ENCODE data around the gene TMEM181. TPM values are rescaled to one million over a fixed set of nuclear protein-coding genes. Genes with fewer than 3 reads are reported as not detected.
A peak's percentile ranks its signal among the peaks of the same experiment; 100 is the strongest.
"Not testable (repeated sequence)": the region's sequence is repeated elsewhere in the genome, so short reads cannot be mapped to it uniquely, and the experiment has no call there.

TMEM181 gene
- total RNA-seq, 1 experiment from 2014 or later: 12.5 TPM

GRCh38 chr6:158626360-158627167 is 66.7 kb downstream of the TMEM181 start:
- in situ Hi-C loops (cut with HindIII; ENCODE audit: low pct_unique_long_range_greater_than_20kb, low sequenced_read_pairs): no loop called here

GRCh38 chr6:158627168-158627939 is 67.5 kb downstream of the TMEM181 start:
- in situ Hi-C loops (cut with HindIII; ENCODE audit: low pct_unique_long_range_greater_than_20kb, low sequenced_read_pairs): no loop called here
- DNase-seq (ENCODE audit: low read depth): no peak

More at GRCh38 chr6:158626360-158627167, 66.7 kb downstream of the TMEM181 start:
- no peak for DNase-seq (ENCODE audit: low read depth)

GRCh38 chr6:158627940-158628211 is 68.0 kb downstream of the TMEM181 start:
- in situ Hi-C loops (cut with HindIII; ENCODE audit: low pct_unique_long_range_greater_than_20kb, low sequenced_read_pairs): no loop called here

GRCh38 chr6:158628542-158628941 is 68.7 kb downstream of the TMEM181 start:
- no peak for DNase-seq (ENCODE audit: low read depth)
- in situ Hi-C loops (cut with HindIII; ENCODE audit: low pct_unique_long_range_greater_than_20kb, low sequenced_read_pairs): no loop called here

More at GRCh38 chr6:158627940-158628211, 68.0 kb downstream of the TMEM181 start:
- DNase-seq (ENCODE audit: low read depth): no peak

GRCh38 chr6:158629367-158630221 is 69.7 kb downstream of the TMEM181 start:
- peak; percentile 6 for DNase-seq (ENCODE audit: low read depth)
- in situ Hi-C loops (cut with HindIII; ENCODE audit: low pct_unique_long_range_greater_than_20kb, low sequenced_read_pairs): no loop called here

- no peak for DNase-seq (ENCODE audit: low read depth)
- in situ Hi-C loops (cut with HindIII; ENCODE audit: low pct_unique_long_range_greater_than_20kb, low sequenced_read_pairs): no loop called here
These were observed 71.2 kb downstream of the TMEM181 start for GRCh38 chr6:158630938-158631616.

GRCh38 chr6:158631678-158632537 is 72.0 kb downstream of the TMEM181 start:
- in situ Hi-C loops (cut with HindIII; ENCODE audit: low pct_unique_long_range_greater_than_20kb, low sequenced_read_pairs): no loop called here
- peak; percentile 80 for DNase-seq (ENCODE audit: low read depth)

- DNase-seq (ENCODE audit: low read depth); in situ Hi-C loops (cut with HindIII; ENCODE audit: low pct_unique_long_range_greater_than_20kb, low sequenced_read_pairs): not testable (repeated sequence)
These were observed 72.7 kb downstream of the TMEM181 start for GRCh38 chr6:158632538-158633119.

GRCh38 chr6:158633127-158633526 is 73.2 kb downstream of the TMEM181 start:
- in situ Hi-C loops (cut with HindIII; ENCODE audit: low pct_unique_long_range_greater_than_20kb, low sequenced_read_pairs): no loop called here
- DNase-seq (ENCODE audit: low read depth): no peak

- DNase-seq (ENCODE audit: low read depth): no peak
- in situ Hi-C loops (cut with HindIII; ENCODE audit: low pct_unique_long_range_greater_than_20kb, low sequenced_read_pairs): no loop called here
These were observed 75.0 kb downstream of the TMEM181 start for GRCh38 chr6:158634695-158635426.

GRCh38 chr6:158635427-158636073 is 75.7 kb downstream of the TMEM181 start:
- DNase-seq (ENCODE audit: low read depth): no peak
- in situ Hi-C loops (cut with HindIII; ENCODE audit: low pct_unique_long_range_greater_than_20kb, low sequenced_read_pairs): no loop called here

- in situ Hi-C loops (cut with HindIII; ENCODE audit: low pct_unique_long_range_greater_than_20kb, low sequenced_read_pairs): no loop called here
- DNase-seq (ENCODE audit: low read depth): no peak
These were observed 76.9 kb downstream of the TMEM181 start for GRCh38 chr6:158636778-158637177.

GRCh38 chr6:158638324-158638854 is 78.5 kb downstream of the TMEM181 start:
- in situ Hi-C loops (cut with HindIII; ENCODE audit: low pct_unique_long_range_greater_than_20kb, low sequenced_read_pairs): no loop called here
- DNase-seq (ENCODE audit: low read depth): no peak

- DNase-seq (ENCODE audit: low read depth): no peak
- in situ Hi-C loops (cut with HindIII; ENCODE audit: low pct_unique_long_range_greater_than_20kb, low sequenced_read_pairs): no loop called here
These were observed 79.2 kb downstream of the TMEM181 start for GRCh38 chr6:158639056-158639455.

GRCh38 chr6:158640519-158640918 is 80.6 kb downstream of the TMEM181 start:
- no peak for DNase-seq (ENCODE audit: low read depth)
- in situ Hi-C loops (cut with HindIII; ENCODE audit: low pct_unique_long_range_greater_than_20kb, low sequenced_read_pairs): no loop called here

All from Caki2 (cell line).